Measurements from ENCODE around the gene MTCL3.

The MTCL3 gene

DNA sequence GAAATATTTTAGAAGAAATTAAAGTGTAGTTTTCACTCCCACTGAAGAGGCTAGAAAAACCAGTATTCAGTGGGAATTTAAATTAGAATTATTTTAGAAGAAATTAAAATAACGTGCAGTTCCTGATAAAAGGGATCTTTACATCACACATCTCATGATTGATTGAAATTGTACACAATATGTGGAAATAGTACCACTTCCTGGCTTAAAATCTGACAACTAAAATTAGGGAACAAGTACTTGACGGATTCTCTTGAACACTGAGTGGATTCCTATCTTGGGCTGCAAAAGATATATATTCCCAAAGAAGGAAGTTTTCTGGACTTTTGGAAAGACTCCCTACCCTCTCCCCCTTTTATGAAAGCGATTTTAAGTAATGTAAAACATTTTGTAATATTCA lies 14.6 kb upstream of the MTCL3 start:
- TF ChIP-seq CTCF (IDR thresholded peaks at IDR 0.05; ENCODE audit: insufficient read depth, low read length, poor library complexity, severe bottlenecking) (no peak), EZH2phosphoT487 (conservative IDR thresholded peaks at IDR 0.05; ENCODE audit: low read length) (no peak)
- H3K27ac ChIP-seq (ENCODE audit: low read depth, low read length) = no peak overlapping the region
- H4K20me1 ChIP-seq (ENCODE audit: low read depth, low read length) = no peaks in the 10 kb centered on the region
- no peaks in the 10 kb centered on the region for H3K9me3 ChIP-seq (ENCODE audit: insufficient read depth, low read length)
- no peaks in the 10 kb centered on the region for H3F3A ChIP-seq (ENCODE audit: insufficient read depth)
- H3K4me3 ChIP-seq (ENCODE audit: insufficient read depth, low read length, poor library complexity, severe bottlenecking) = no peak overlapping the region
- H3K9me2 ChIP-seq (replicated peaks; ENCODE audit: insufficient read depth, low read length) = no peaks in the 10 kb centered on the region
- H3K27me3 ChIP-seq (ENCODE audit: low read length) = no peaks in the 10 kb centered on the region
- no peak overlapping the region for H3K9ac ChIP-seq (ENCODE audit: low read length)
- no peak overlapping the region for H2AFZ ChIP-seq (ENCODE audit: low read depth, low read length, severe bottlenecking)
- no peaks in the 10 kb centered on the region for H3K36me3 ChIP-seq (ENCODE audit: low read length)
- H3K4me2 ChIP-seq (ENCODE audit: low read depth, low read length, poor library complexity, severe bottlenecking) = no peak overlapping the region
- no peaks in the 10 kb centered on the region for H3K79me2 ChIP-seq (ENCODE audit: insufficient read depth, low read length)

DNA sequence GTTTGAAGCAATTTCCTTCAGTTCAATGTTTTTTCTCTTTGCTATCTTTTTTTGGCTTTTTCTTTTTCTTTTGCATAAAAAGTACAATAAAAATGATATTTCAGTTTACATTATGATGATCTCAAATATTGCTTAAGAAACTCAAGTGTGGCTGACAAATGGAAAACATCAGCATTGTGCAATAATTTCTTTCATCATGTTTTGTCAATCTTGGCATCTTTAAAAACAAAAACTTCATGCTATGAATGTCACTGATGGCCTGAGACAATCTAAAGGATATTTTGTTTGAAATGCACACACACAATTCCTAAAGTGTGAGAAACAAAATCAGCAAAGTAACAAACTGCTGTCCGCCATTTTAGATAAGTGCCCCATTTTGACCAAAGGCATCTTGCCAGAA lies 13.9 kb upstream of the MTCL3 start:
- Histone ChIP-seq H3K9me3 (ENCODE audit: insufficient read depth, low read length) (no peaks in the 10 kb centered on the region), H3K27ac (ENCODE audit: low read depth, low read length) (no peak overlapping the region), H4K20me1 (ENCODE audit: low read depth, low read length) (no peaks in the 10 kb centered on the region), H3K4me2 (ENCODE audit: low read depth, low read length, poor library complexity, severe bottlenecking) (no peak overlapping the region), H3K9me2 (replicated peaks; ENCODE audit: insufficient read depth, low read length) (no peaks in the 10 kb centered on the region), H3K79me2 (ENCODE audit: insufficient read depth, low read length) (no peaks in the 10 kb centered on the region), H3F3A (ENCODE audit: insufficient read depth) (no peaks in the 10 kb centered on the region), H2AFZ (ENCODE audit: low read depth, low read length, severe bottlenecking) (no peak overlapping the region), H3K9ac (ENCODE audit: low read length) (no peak overlapping the region), H3K27me3 (ENCODE audit: low read length) (no peaks in the 10 kb centered on the region), H3K4me3 (ENCODE audit: insufficient read depth, low read length, poor library complexity, severe bottlenecking) (no peak overlapping the region), H3K36me3 (ENCODE audit: low read length) (no peaks in the 10 kb centered on the region)
- TF ChIP-seq CTCF (IDR thresholded peaks at IDR 0.05; ENCODE audit: insufficient read depth, low read length, poor library complexity, severe bottlenecking) = no peak
- no peak for TF ChIP-seq EZH2phosphoT487 (conservative IDR thresholded peaks at IDR 0.05; ENCODE audit: low read length)

GRCh38 chr6:127522714-127523113 lies 3.6 kb upstream of the MTCL3 start:
- H3K9ac ChIP-seq (ENCODE audit: low read length) = no peak overlapping the region
- H4K20me1 ChIP-seq (ENCODE audit: low read depth, low read length) = no peaks in the 10 kb centered on the region
- H3K4me3 ChIP-seq (ENCODE audit: insufficient read depth, low read length, poor library complexity, severe bottlenecking) = no peak overlapping the region
- no peaks in the 10 kb centered on the region for H3K36me3 ChIP-seq (ENCODE audit: low read length)
- H3K27me3 ChIP-seq (ENCODE audit: low read length) = no peaks in the 10 kb centered on the region
- no peaks in the 10 kb centered on the region for H3K79me2 ChIP-seq (ENCODE audit: insufficient read depth, low read length)
- no peaks in the 10 kb centered on the region for H3K9me3 ChIP-seq (ENCODE audit: insufficient read depth, low read length)
- H3K9me2 ChIP-seq (replicated peaks; ENCODE audit: insufficient read depth, low read length) = no peaks in the 10 kb centered on the region
- TF ChIP-seq CTCF (IDR thresholded peaks at IDR 0.05; ENCODE audit: insufficient read depth, low read length, poor library complexity, severe bottlenecking) = no peak
- no peak for TF ChIP-seq EZH2phosphoT487 (conservative IDR thresholded peaks at IDR 0.05; ENCODE audit: low read length)
- H3F3A ChIP-seq (ENCODE audit: insufficient read depth) = no peaks in the 10 kb centered on the region
- H3K4me2 ChIP-seq (ENCODE audit: low read depth, low read length, poor library complexity, severe bottlenecking) = no peak overlapping the region
- H2AFZ ChIP-seq (ENCODE audit: low read depth, low read length, severe bottlenecking) = no peak overlapping the region
- H3K27ac ChIP-seq (ENCODE audit: low read depth, low read length) = no peak overlapping the region

GRCh38 chr6:127520066-127520465 lies 931 bp upstream of the MTCL3 start:
- Histone ChIP-seq H3K9me3 (ENCODE audit: insufficient read depth, low read length) (no peaks in the 10 kb centered on the region), H3K4me2 (ENCODE audit: low read depth, low read length, poor library complexity, severe bottlenecking) (no peak overlapping the region), H3F3A (ENCODE audit: insufficient read depth) (no peaks in the 10 kb centered on the region), H3K27ac (ENCODE audit: low read depth, low read length) (no peak overlapping the region), H3K9me2 (replicated peaks; ENCODE audit: insufficient read depth, low read length) (no peaks in the 10 kb centered on the region), H3K9ac (ENCODE audit: low read length) (no peak overlapping the region), H3K27me3 (ENCODE audit: low read length) (no peaks in the 10 kb centered on the region), H3K79me2 (ENCODE audit: insufficient read depth, low read length) (no peaks in the 10 kb centered on the region), H2AFZ (ENCODE audit: low read depth, low read length, severe bottlenecking) (no peak overlapping the region), H4K20me1 (ENCODE audit: low read depth, low read length) (no peaks in the 10 kb centered on the region), H3K36me3 (ENCODE audit: low read length) (no peaks in the 10 kb centered on the region), H3K4me3 (ENCODE audit: insufficient read depth, low read length, poor library complexity, severe bottlenecking) (no peak overlapping the region)
- TF ChIP-seq CTCF (IDR thresholded peaks at IDR 0.05; ENCODE audit: insufficient read depth, low read length, poor library complexity, severe bottlenecking) (no peak), EZH2phosphoT487 (conservative IDR thresholded peaks at IDR 0.05; ENCODE audit: low read length) (no peak)

Data from SU-DHL-6 (cell line).